HEK293T (cell line): ENCODE measurements around the gene SAC3D1.
"Not testable (repeated sequence)": the region's sequence is repeated elsewhere in the genome, so short reads cannot be mapped to it uniquely, and the experiment has no call there.

Source experiments
- CTCF ChIA-PET: fragments of 350-600 bp; formaldehyde crosslinking; extraction: SDS; loops from one replicate; lab custom pipeline; 2021; ENCODE audit warnings: antibody characterized with exemption, inconsistent platforms; lab: Yijun Ruan, JAX
- POLR2A ChIA-PET: fragments of 350-600 bp; formaldehyde crosslinking; extraction: SDS; loops from one replicate; lab custom pipeline; 2020; ENCODE audit warnings: antibody characterized with exemption, inconsistent platforms; lab: Yijun Ruan, JAX
- DNase-seq: peaks from one replicate; pipeline ENCODE4 v3.0.0; 2012; ENCODE audit warnings: mixed read lengths; ENCODE audit errors: extremely low spot score
- ARNT ChIP-seq: fragments of 450-650 bp; IDR thresholded peaks from 2 replicates; pipeline ENCODE4 v1.6.1; 2017; ENCODE audit warnings: mild to moderate bottlenecking
- BHLHE40 ChIP-seq: fragments of 450-650 bp; IDR thresholded peaks from 2 replicates; pipeline ENCODE4 v1.6.1; 2016; ENCODE audit warnings: mild to moderate bottlenecking, moderate library complexity, borderline replicate concordance
- CTBP1 ChIP-seq: fragments of 450-650 bp; IDR thresholded peaks from 2 replicates; pipeline ENCODE4 v1.6.1; 2016; ENCODE audit warnings: borderline replicate concordance
- ELF4 ChIP-seq: fragments of 450-650 bp; IDR thresholded peaks from 2 replicates; pipeline ENCODE4 v1.6.1; 2017; ENCODE audit warnings: antibody characterized with exemption
- FOXA1 ChIP-seq: fragments of 450-650 bp; IDR thresholded peaks from 2 replicates; pipeline ENCODE4 v1.6.1; 2016; ENCODE audit warnings: mild to moderate bottlenecking
- FOXK2 ChIP-seq: fragments of 450-650 bp; IDR thresholded peaks from 2 replicates; pipeline ENCODE4 v1.6.1; 2016; ENCODE audit warnings: mild to moderate bottlenecking
- FOXM1 ChIP-seq: fragments of 450-650 bp; IDR thresholded peaks from 2 replicates; pipeline ENCODE4 v1.6.1; 2017; ENCODE audit warnings: mild to moderate bottlenecking, borderline replicate concordance
- HDGF ChIP-seq: fragments of 450-650 bp; IDR thresholded peaks from 2 replicates; pipeline ENCODE4 v1.6.1; 2017; ENCODE audit warnings: antibody characterized with exemption, borderline replicate concordance
- L3MBTL2 ChIP-seq: fragments of 450-650 bp; conservative IDR thresholded peaks from 2 replicates; pipeline ENCODE4 v1.6.1; 2016; ENCODE audit warnings: mild to moderate bottlenecking
- LEF1 ChIP-seq: fragments of 450-650 bp; IDR thresholded peaks from 2 replicates; pipeline ENCODE4 v1.6.1; 2017; ENCODE audit warnings: mild to moderate bottlenecking, borderline replicate concordance
- NFRKB ChIP-seq: fragments of 450-650 bp; IDR thresholded peaks from 2 replicates; pipeline ENCODE4 v1.6.1; 2016; ENCODE audit warnings: mild to moderate bottlenecking, moderate library complexity
- SP1 ChIP-seq: fragments of 450-650 bp; IDR thresholded peaks from 2 replicates; pipeline ENCODE4 v1.6.1; 2017
- SUZ12 ChIP-seq: fragments of 450-650 bp; IDR thresholded peaks from 2 replicates; pipeline ENCODE4 v1.6.1; 2016; ENCODE audit warnings: mild to moderate bottlenecking
- TARDBP ChIP-seq: fragments of 450-650 bp; IDR thresholded peaks from 2 replicates; pipeline ENCODE4 v1.6.1; 2016
- ZNF384 ChIP-seq: fragments of 450-650 bp; IDR thresholded peaks from 2 replicates; pipeline ENCODE4 v1.6.1; 2016
- TF ChIP-seq, protein P1 (sequence below): fragments of 450-650 bp; IDR thresholded peaks from 2 replicates; pipeline ENCODE4 v1.6.1; 2016

The SAC3D1 gene

DNA sequence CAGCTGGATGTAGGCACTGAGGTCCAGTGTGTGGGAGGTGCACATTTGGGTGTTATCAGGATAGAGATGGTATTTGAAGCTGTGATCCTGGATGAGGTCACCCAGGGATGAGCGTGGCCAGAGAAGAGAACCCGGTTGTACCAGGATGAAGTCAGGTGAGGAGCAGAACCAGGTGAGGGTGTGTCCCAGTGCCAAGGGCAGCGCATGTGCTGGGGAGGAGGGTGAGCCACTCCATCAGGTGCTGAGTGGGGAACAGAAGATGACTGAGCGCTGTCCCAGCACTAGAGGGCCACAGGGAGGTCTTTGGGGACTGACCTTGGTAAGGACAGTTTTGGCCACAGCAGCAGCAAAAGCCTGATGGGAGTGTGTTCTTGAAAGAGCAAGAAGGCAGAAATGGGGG is 24.3 kb upstream of the SAC3D1 start:
- POLR2A ChIA-PET: interaction anchor here (1.1 kb wide), 1 partner anchor 100 kb away, joined by 3 read pairs; the partner anchor contains the start of gene ZNHIT2
- CTCF ChIA-PET: no interaction called here
- TF ChIP-seq SP1 (no peak), ZNF384 (no peak), CTBP1 (no peak), TARDBP (no peak), FOXK2 (no peak), SUZ12 (no peak), LEF1 (no peak), L3MBTL2 (no peak), NFRKB (no peak), BHLHE40 (no peak)
- TF ChIP-seq, protein P1, sequence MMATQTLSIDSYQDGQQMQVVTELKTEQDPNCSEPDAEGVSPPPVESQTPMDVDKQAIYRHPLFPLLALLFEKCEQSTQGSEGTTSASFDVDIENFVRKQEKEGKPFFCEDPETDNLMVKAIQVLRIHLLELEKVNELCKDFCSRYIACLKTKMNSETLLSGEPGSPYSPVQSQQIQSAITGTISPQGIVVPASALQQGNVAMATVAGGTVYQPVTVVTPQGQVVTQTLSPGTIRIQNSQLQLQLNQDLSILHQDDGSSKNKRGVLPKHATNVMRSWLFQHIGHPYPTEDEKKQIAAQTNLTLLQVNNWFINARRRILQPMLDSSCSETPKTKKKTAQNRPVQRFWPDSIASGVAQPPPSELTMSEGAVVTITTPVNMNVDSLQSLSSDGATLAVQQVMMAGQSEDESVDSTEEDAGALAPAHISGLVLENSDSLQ: no peak
- DNase-seq: no peak

DNA sequence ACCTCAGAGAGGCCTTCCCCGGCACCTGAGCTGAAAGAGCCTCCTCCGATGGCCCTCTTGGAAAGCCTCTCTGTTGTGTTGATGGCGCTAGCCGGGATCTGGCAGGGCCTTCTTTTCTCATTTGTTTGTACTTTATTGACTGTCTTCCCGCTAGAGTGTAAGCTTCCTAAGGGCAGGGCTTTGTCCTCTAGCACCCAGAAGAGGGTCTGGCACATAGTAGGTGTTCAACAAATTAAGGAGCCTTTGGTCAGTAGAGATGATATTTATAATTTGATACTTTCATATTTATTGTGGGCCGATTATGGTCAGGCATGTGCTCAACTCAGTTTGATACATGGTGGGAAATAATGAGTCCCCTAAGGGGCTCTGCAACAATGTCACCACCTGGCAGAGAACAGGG is 23.1 kb upstream of the SAC3D1 start:
- ChIA-PET POLR2A (interaction anchor here (0.7 to 1.3 kb wide), 3 partner anchors 12 to 99 kb away, joined by 3 to 4 read pairs (median 3); partner anchors contain the start of gene ZNHIT2), CTCF (no interaction called here)

DNA sequence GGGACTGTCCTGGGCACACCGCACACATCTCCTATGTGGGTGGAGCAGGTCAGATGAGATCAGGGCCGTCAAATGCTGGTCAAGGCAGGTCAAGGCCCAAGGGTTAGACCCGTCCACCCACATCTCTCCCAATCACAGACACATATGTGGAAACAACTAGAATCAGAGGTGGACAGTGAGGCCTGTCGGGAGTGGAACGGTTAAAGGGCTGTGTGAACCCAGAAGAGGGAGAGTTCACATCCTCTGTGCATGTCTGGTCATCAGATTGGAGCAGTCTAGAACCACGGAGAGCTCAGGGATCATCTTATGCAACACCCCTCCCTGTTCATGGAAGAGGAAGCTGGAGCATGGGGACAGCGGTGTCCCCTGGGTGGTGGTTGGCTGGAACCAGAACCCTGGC is 21.2 kb upstream of the SAC3D1 start:
- POLR2A ChIA-PET: no interaction called here
- CTCF ChIA-PET: no interaction called here
- no peak for TF ChIP-seq FOXK2
- TF ChIP-seq CTBP1: no peak
- no peak for TF ChIP-seq LEF1
- TF ChIP-seq, protein P1: no peak
- no peak for TF ChIP-seq SP1
- TF ChIP-seq L3MBTL2: no peak
- TF ChIP-seq FOXA1: no peak
- no peak for TF ChIP-seq BHLHE40
- TF ChIP-seq SUZ12: no peak
- no peak for TF ChIP-seq NFRKB
- TF ChIP-seq FOXM1: no peak
- no peak for TF ChIP-seq ELF4
- no peak for TF ChIP-seq HDGF
- TF ChIP-seq ZNF384: no peak
- no peak for TF ChIP-seq ARNT
- TF ChIP-seq TARDBP: no peak
- DNase-seq: no peak

More for the DNA sequence above, 23.1 kb upstream of the SAC3D1 start:
- DNase-seq: no peak
- no peak for TF ChIP-seq ZNF384
- TF ChIP-seq LEF1: no peak

DNA sequence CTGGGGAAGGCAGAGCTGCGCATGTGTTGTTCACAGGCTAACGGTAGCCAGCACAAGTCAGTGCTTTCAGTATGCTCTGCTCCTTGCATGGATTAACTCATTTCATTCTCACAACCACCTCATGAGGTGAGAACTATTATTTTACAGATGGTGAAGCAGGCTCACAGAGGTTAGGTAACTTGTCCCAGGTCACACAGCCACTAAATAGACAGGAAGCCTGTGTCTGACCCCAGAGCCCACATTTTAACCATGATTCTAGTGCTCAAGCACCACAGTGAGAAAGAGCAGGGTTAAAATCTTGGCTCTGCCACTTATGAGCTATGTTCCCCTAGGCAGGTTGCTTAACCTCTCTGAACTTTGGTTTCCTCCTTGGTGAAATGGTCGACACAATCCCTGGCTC is 20.0 kb upstream of the SAC3D1 start:
- TF ChIP-seq BHLHE40 (no peak), SUZ12 (no peak), TARDBP (no peak), LEF1 (no peak), ARNT (no peak), ELF4 (no peak), NFRKB (no peak), ZNF384 (no peak), FOXK2 (no peak), L3MBTL2 (no peak), SP1 (no peak), CTBP1 (no peak), FOXM1 (no peak), FOXA1 (no peak)
- TF ChIP-seq, protein P1: no peak
- ChIA-PET POLR2A (no interaction called here), CTCF (interaction anchor here (1.1 kb wide), 1 partner anchor 11 kb away, joined by 3 read pairs; no protein-coding TSS in a partner anchor)

DNA sequence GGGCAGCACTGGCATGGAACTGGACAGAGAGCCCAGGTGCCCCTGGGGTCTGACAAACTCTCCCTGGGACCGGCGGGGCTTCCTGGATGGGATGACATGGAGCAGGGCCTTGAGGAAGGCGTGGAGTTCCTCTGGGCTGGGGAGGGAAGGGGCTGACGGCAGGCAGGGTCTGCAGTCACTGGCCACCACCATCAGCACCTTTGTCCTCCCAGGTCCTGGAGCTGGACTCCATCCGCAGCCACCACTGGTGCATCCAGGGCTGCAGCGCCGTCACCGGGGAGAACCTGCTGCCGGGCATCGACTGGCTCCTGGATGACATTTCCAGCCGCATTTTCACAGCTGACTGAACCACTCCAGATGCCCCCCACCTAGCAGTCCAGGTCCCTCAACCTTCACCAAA is 19.5 kb upstream of the SAC3D1 start:
- no peak for DNase-seq
- POLR2A ChIA-PET: no interaction called here
- CTCF ChIA-PET: interaction anchor here (1.1 kb wide), 1 partner anchor 11 kb away, joined by 3 read pairs; no protein-coding TSS in a partner anchor
- TF ChIP-seq CTBP1 (no peak), FOXM1 (no peak), ZNF384 (no peak), SUZ12 (no peak), TARDBP (no peak)

More for the DNA sequence above, 20.0 kb upstream of the SAC3D1 start:
- no peak for DNase-seq

DNA sequence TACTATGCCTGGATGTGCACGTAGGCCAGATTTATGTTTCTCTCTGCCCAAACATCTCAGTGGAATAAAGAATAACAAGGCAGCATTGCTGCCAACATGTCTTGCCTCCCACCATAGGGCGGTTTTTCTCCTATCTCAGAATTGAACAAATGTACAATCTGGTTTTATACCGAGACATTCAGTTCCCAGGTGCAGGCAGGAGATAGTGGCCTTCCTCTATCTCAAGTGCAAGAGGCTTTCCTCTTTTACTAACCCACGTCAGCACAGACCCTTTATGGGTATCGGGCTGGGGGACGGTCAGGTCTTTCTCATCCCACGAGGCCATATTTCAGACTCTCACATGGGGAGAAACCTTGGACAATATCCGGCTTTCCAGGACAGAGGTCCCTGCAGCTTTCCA is 17.5 kb upstream of the SAC3D1 start:
- POLR2A ChIA-PET, DNase-seq, CTCF ChIA-PET: not testable (repeated sequence)

DNA sequence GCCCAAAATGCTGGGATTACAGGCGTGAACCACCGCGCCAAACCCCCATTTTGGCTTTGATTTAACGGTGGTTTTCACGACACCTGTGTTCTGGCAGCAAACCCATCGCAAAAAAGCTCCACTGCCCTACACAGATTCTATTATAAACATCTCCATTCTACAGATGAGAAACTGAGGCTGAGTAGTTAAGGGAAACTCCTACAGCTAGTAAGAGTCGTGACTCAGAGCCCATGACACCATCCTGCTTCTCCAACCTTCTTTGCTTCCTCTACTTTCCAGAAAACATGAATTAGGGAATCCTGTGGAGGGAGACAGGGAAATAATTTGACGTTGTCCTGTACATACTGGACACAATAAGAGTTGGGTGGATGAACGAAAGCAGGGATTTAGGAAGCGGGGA is 14.2 kb upstream of the SAC3D1 start:
- ChIA-PET CTCF (interaction anchor here (0.6 to 2.1 kb wide), 4 partner anchors 12 to 959 kb away, joined by 3 to 9 read pairs (median 3); partner anchors contain the start of genes ARL2, BATF2 and SAC3D1), POLR2A (interaction anchor here (0.8 to 2.5 kb wide), 4 partner anchors 12 to 85 kb away, joined by 3 to 12 read pairs (median 7); partner anchors contain the start of genes ARL2 and SAC3D1)
- no peak for DNase-seq
- TF ChIP-seq LEF1 (no peak), ELF4 (no peak), FOXM1 (no peak), L3MBTL2 (no peak), HDGF (no peak), CTBP1 (no peak), FOXA1 (no peak), ZNF384 (no peak)
- TF ChIP-seq, protein P1: no peak
